NT2/D1 (cell line): ENCODE measurements around the gene SCYL1.

Experiments used
- SUZ12 ChIP-seq: IDR thresholded peaks from 2 replicates; pipeline ENCODE4 v1.6.1; 2011; ENCODE audit not compliant: insufficient read length, insufficient read depth; ENCODE audit errors: extremely low read depth
- YY1 ChIP-seq: IDR thresholded peaks from 2 replicates; pipeline ENCODE4 v1.6.1; 2011; ENCODE audit not compliant: insufficient read length, insufficient read depth

GRCh38 chr11:65541093-65541982, 16.5 kb downstream of the SCYL1 start:
- no peak for TF ChIP-seq SUZ12
- no peak for TF ChIP-seq YY1
